GM18873 (cell line): ENCODE measurements around the gene ORC3.
A peak's percentile ranks its signal among the peaks of the same experiment; 100 is the strongest.

Experiments
- ATAC-seq: cut with Tn5 transposase; IDR thresholded peaks from one replicate; pipeline ENCODE4 v1.9.1; 2021; ENCODE audit warnings: mild to moderate bottlenecking, moderate library complexity, moderate number of reproducible peaks; ENCODE audit not compliant: unreplicated experiment, low FRiP score

Gene ORC3

DNA sequence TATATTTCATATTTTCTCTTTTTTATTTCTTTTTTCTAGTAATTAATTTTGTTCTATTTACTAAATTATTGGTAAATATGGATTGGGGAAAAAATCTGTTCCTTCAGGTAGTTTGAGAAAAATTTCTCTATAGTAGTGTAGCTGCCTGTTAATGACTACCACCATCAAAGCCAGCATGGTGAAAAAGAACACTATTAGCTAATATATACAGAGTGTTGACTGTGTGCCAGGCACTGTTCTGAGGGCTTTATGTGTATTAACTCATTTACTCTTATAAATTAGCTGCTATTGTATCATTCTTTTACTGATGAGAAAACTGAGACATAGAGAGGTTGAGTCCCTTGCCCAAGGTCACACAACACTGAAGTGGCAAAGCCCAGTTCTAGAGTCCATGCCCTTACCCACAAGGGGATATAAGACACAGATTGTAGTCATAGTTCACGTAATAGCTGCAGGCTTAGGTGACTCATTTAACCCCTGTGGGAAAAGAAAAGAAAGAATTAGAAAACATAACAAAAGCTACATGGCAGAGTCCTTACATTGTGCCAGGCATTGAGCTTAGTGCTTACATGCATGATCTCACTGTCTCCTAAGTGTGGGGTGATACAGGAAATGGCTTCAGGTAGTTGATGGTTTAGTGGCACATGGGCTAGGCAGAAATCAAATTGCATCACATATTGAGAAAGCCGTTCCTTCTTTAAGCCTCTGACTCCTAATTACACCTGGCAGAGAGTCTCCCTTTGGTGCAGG, 124.3 kb downstream of the ORC3 start:
- ATAC-seq = peak; percentile 49
